Measurements from ENCODE around the gene GFRA4.

The GFRA4 gene

DNA sequence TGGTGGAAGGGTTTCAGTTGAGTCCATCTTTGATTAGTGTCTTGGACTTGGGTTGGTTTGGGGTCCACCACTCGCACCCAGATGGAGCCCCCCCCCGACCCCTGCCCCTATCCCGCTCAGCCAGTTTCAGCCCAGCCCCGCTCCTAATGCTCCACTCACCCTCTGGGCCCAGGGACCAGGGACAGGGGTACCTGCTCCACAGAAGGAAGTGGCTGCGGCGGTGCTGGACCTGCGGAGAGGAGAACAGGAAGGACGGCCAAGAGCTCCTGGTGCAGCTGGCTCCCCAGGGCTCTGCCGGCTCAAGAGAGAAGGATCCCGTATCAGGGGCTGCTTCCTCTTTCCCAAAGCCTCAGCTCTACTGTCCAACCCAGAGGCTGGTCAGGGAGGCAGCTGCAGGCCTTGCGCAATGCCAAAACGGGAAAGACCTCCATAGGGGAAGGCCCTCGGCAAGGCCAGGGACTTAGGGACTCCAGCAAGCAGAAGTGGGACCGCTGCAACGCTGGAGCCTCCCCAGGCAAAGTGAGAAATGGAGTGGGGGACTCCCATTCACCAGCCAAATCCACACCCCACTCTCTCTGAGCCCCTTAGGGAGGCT is 49.2 kb upstream of the GFRA4 start, which contains the start of gene SIGLEC1:
SIGLEC1 (minus strand) TSS at position 322 of the 595 bp plus-strand sequence. CDS start 5,472 bp downstream, outside the sequence.
- H3K9me3 ChIP-seq (ENCODE audit: control insufficient read depth, insufficient read depth, low read depth, low read length), result no peaks in the 10 kb centered on the region
- CTCF ChIA-PET, result interaction anchor here (0.8 to 3.2 kb wide), 6 partner anchors 9 to 373 kb away, joined by 3 to 26 read pairs (median 4); no protein-coding TSS in a partner anchor
- no peaks in the 10 kb centered on the region for H3K36me3 ChIP-seq (ENCODE audit: control insufficient read depth in 2 of 2, insufficient read depth in 1 of 2, low read length in 2 of 2)
- H3K4me3 ChIP-seq (ENCODE audit: low read depth, low read length), result no peak within 1 kb of the TSS
- H3K27ac ChIP-seq (ENCODE audit: extremely low read depth, low read depth, low read length), result no peak within 1 kb of the TSS
- POLR2A ChIA-PET, result no interaction called here
- no peak for TF ChIP-seq ZNF549 (tag by site-specific recombination; IDR thresholded peaks at IDR 0.05)
- TF ChIP-seq, protein P1, sequence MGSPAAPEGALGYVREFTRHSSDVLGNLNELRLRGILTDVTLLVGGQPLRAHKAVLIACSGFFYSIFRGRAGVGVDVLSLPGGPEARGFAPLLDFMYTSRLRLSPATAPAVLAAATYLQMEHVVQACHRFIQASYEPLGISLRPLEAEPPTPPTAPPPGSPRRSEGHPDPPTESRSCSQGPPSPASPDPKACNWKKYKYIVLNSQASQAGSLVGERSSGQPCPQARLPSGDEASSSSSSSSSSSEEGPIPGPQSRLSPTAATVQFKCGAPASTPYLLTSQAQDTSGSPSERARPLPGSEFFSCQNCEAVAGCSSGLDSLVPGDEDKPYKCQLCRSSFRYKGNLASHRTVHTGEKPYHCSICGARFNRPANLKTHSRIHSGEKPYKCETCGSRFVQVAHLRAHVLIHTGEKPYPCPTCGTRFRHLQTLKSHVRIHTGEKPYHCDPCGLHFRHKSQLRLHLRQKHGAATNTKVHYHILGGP (tag by site-specific recombination; IDR thresholded peaks at IDR 0.05), result no peak
- no peak for TF ChIP-seq ZXDB (tag by site-specific recombination; IDR thresholded peaks at IDR 0.05)
- TF ChIP-seq ZNF660 (tag by site-specific recombination; IDR thresholded peaks at IDR 0.05), result no peak
- TF ChIP-seq, protein P2, sequence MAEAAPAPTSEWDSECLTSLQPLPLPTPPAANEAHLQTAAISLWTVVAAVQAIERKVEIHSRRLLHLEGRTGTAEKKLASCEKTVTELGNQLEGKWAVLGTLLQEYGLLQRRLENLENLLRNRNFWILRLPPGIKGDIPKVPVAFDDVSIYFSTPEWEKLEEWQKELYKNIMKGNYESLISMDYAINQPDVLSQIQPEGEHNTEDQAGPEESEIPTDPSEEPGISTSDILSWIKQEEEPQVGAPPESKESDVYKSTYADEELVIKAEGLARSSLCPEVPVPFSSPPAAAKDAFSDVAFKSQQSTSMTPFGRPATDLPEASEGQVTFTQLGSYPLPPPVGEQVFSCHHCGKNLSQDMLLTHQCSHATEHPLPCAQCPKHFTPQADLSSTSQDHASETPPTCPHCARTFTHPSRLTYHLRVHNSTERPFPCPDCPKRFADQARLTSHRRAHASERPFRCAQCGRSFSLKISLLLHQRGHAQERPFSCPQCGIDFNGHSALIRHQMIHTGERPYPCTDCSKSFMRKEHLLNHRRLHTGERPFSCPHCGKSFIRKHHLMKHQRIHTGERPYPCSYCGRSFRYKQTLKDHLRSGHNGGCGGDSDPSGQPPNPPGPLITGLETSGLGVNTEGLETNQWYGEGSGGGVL (tag by site-specific recombination; IDR thresholded peaks at IDR 0.05), result no peak
- TF ChIP-seq ZIC2 (tag by site-specific recombination; IDR thresholded peaks at IDR 0.05), result no peak
- no peak for TF ChIP-seq ZNF792 (tag by site-specific recombination; IDR thresholded peaks at IDR 0.05)
- TF ChIP-seq, protein P3, sequence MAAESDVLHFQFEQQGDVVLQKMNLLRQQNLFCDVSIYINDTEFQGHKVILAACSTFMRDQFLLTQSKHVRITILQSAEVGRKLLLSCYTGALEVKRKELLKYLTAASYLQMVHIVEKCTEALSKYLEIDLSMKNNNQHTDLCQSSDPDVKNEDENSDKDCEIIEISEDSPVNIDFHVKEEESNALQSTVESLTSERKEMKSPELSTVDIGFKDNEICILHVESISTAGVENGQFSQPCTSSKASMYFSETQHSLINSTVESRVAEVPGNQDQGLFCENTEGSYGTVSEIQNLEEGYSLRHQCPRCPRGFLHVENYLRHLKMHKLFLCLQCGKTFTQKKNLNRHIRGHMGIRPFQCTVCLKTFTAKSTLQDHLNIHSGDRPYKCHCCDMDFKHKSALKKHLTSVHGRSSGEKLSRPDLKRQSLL (tag by site-specific recombination; IDR thresholded peaks at IDR 0.05), result no peak
- no peak for TF ChIP-seq GLI2 (tag by site-specific recombination; IDR thresholded peaks at IDR 0.05; ENCODE audit: borderline replicate concordance, low read depth)
- TF ChIP-seq ZNF169 (tag by site-specific recombination; IDR thresholded peaks at IDR 0.05), result no peak
- no peak for TF ChIP-seq ZNF777 (tag by site-specific recombination; IDR thresholded peaks at IDR 0.05; ENCODE audit: borderline replicate concordance)
- TF ChIP-seq ZNF837 (tag by site-specific recombination; IDR thresholded peaks at IDR 0.05), result no peak
- TF ChIP-seq KLF9 (tag by site-specific recombination; IDR thresholded peaks at IDR 0.05; ENCODE audit: low read depth), result no peak
- TF ChIP-seq, protein P4, sequence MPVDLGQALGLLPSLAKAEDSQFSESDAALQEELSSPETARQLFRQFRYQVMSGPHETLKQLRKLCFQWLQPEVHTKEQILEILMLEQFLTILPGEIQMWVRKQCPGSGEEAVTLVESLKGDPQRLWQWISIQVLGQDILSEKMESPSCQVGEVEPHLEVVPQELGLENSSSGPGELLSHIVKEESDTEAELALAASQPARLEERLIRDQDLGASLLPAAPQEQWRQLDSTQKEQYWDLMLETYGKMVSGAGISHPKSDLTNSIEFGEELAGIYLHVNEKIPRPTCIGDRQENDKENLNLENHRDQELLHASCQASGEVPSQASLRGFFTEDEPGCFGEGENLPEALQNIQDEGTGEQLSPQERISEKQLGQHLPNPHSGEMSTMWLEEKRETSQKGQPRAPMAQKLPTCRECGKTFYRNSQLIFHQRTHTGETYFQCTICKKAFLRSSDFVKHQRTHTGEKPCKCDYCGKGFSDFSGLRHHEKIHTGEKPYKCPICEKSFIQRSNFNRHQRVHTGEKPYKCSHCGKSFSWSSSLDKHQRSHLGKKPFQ (tag by site-specific recombination; IDR thresholded peaks at IDR 0.05), result no peak
- no peak for TF ChIP-seq ZNF138 (tag by site-specific recombination; IDR thresholded peaks at IDR 0.05; ENCODE audit: borderline replicate concordance)
- TF ChIP-seq, protein P5, sequence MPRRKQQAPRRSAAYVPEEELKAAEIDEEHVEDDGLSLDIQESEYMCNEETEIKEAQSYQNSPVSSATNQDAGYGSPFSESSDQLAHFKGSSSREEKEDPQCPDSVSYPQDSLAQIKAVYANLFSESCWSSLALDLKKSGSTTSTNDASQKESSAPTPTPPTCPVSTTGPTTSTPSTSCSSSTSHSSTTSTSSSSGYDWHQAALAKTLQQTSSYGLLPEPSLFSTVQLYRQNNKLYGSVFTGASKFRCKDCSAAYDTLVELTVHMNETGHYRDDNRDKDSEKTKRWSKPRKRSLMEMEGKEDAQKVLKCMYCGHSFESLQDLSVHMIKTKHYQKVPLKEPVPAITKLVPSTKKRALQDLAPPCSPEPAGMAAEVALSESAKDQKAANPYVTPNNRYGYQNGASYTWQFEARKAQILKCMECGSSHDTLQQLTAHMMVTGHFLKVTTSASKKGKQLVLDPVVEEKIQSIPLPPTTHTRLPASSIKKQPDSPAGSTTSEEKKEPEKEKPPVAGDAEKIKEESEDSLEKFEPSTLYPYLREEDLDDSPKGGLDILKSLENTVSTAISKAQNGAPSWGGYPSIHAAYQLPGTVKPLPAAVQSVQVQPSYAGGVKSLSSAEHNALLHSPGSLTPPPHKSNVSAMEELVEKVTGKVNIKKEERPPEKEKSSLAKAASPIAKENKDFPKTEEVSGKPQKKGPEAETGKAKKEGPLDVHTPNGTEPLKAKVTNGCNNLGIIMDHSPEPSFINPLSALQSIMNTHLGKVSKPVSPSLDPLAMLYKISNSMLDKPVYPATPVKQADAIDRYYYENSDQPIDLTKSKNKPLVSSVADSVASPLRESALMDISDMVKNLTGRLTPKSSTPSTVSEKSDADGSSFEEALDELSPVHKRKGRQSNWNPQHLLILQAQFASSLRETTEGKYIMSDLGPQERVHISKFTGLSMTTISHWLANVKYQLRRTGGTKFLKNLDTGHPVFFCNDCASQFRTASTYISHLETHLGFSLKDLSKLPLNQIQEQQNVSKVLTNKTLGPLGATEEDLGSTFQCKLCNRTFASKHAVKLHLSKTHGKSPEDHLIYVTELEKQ (tag by site-specific recombination; IDR thresholded peaks at IDR 0.05; ENCODE audit: borderline replicate concordance), result no peak
- no peak for TF ChIP-seq ZNF830 (tag by site-specific recombination; IDR thresholded peaks at IDR 0.05; ENCODE audit: low read depth)
- no peak for TF ChIP-seq ZNF266 (tag by site-specific recombination; IDR thresholded peaks at IDR 0.05; ENCODE audit: low read depth)
- no peak for TF ChIP-seq YY1 (tag by site-specific recombination; IDR thresholded peaks at IDR 0.05)
- TF ChIP-seq, protein P6, sequence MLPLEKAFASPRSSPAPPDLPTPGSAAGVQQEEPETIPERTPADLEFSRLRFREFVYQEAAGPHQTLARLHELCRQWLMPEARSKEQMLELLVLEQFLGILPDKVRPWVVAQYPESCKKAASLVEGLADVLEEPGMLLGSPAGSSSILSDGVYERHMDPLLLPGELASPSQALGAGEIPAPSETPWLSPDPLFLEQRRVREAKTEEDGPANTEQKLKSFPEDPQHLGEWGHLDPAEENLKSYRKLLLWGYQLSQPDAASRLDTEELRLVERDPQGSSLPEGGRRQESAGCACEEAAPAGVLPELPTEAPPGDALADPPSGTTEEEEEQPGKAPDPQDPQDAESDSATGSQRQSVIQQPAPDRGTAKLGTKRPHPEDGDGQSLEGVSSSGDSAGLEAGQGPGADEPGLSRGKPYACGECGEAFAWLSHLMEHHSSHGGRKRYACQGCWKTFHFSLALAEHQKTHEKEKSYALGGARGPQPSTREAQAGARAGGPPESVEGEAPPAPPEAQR (tag by site-specific recombination; IDR thresholded peaks at IDR 0.05), result no peak
- H3K4me1 ChIP-seq (ENCODE audit: control insufficient read depth, insufficient read depth, low read length), result no peaks in the 10 kb centered on the region
